MM.1S (cell line): ENCODE data around the gene SELENBP1.

ENCODE experiments used
- DNase-seq: peaks from one replicate; pipeline ENCODE4 v3.0.0-alpha.2; 2015
- H2AFZ ChIP-seq: fragments of 300-600 bp; sonication (generic); 2 replicates; pipeline ENCODE4 v1.6.0; 2016; ENCODE audit warnings: antibody characterized with exemption, low read length
- H3F3A ChIP-seq: fragments of 300-600 bp; sonication (generic); 2 replicates; pipeline ENCODE4 v1.6.1; 2016; ENCODE audit warnings: mild to moderate bottlenecking, antibody characterized with exemption, low read length, moderate library complexity, mixed read lengths; ENCODE audit not compliant: insufficient read depth
- H3K27ac ChIP-seq: fragments of 300-600 bp; sonication (generic); 2 replicates; pipeline ENCODE4 v1.5.1; 2016; ENCODE audit warnings: mild to moderate bottlenecking, low read length
- H3K27me3 ChIP-seq: fragments of 300-600 bp; sonication (generic); replicated peaks from 2 replicates; pipeline ENCODE4 v1.6.0; 2016; ENCODE audit warnings: low read length; ENCODE audit not compliant: insufficient read depth
- H3K36me3 ChIP-seq: fragments of 300-600 bp; sonication (generic); replicated peaks from 2 replicates; pipeline ENCODE4 v1.6.1; 2016; ENCODE audit warnings: mild to moderate bottlenecking, low read length, mixed read lengths; ENCODE audit not compliant: insufficient read depth
- H3K4me1 ChIP-seq: fragments of 300-600 bp; sonication (generic); 2 replicates; pipeline ENCODE4 v1.6.1; 2016; ENCODE audit warnings: low read length, mixed read lengths
- H3K4me2 ChIP-seq: fragments of 300-600 bp; sonication (generic); 2 replicates; pipeline ENCODE4 v1.6.0; 2016; ENCODE audit warnings: low read depth, low read length
- H3K4me3 ChIP-seq: fragments of 300-600 bp; sonication (generic); 2 replicates; pipeline ENCODE4 v1.5.1; 2016; ENCODE audit warnings: low read length, mixed read lengths
- H3K79me2 ChIP-seq: fragments of 300-600 bp; sonication (generic); 2 replicates; pipeline ENCODE4 v1.6.1; 2016; ENCODE audit warnings: mixed run types, low read length, mixed read lengths
- H3K9ac ChIP-seq: fragments of 300-600 bp; sonication (generic); 2 replicates; pipeline ENCODE4 v1.6.1; 2016; ENCODE audit warnings: low read length, mixed read lengths
- H3K9me2 ChIP-seq: fragments of 300-600 bp; sonication (generic); replicated peaks from 2 replicates; pipeline ENCODE4 v1.6.1; 2016; ENCODE audit warnings: mild to moderate bottlenecking, low read length, mixed read lengths; ENCODE audit not compliant: insufficient read depth
- H3K9me3 ChIP-seq: fragments of 300-600 bp; sonication (generic); replicated peaks from 2 replicates; pipeline ENCODE4 v1.6.1; 2016; ENCODE audit warnings: mild to moderate bottlenecking, low read length, mixed read lengths; ENCODE audit not compliant: insufficient read depth
- H4K20me1 ChIP-seq: fragments of 300-600 bp; sonication (generic); 2 replicates; pipeline ENCODE4 v1.6.1; 2016; ENCODE audit warnings: mild to moderate bottlenecking, low read length, moderate library complexity, mixed read lengths; ENCODE audit not compliant: insufficient read depth
- CTCF ChIP-seq: fragments of 300-600 bp; sonication (generic); IDR thresholded peaks from 2 replicates; pipeline ENCODE4 v1.5.1; 2016; ENCODE audit warnings: antibody characterized with exemption, low read length, mixed read lengths
- EZH2 ChIP-seq: fragments of 300-600 bp; sonication (generic); optimal IDR thresholded peaks from 2 replicates; pipeline ENCODE3; 2017; ENCODE audit warnings: low read depth, mild to moderate bottlenecking, antibody characterized with exemption, low read length, mixed read lengths
- EZH2phosphoT487 ChIP-seq: fragments of 300-600 bp; sonication (generic); IDR thresholded peaks from 2 replicates; pipeline ENCODE4 v1.6.1; 2018; ENCODE audit warnings: antibody characterized with exemption, low read length

Gene SELENBP1

DNA sequence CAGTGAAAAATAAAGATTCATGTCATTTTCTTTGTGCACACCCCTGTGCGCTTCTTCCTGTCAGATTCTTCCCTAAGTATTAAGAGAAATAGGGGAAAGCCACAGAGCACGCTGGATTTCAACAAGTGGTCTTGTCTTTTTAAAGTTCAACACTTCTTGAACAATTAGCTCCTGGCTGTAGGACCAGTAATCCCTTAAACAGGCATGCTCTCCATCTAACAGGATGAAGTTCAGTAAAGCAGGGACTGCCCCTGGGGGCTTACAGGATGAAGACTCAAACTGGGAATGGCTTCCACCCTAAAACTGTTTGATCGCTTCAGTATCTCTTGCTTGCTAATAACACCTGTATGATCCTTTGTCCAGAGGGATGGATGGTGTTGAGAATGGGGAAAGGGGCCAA lies 31.1 kb upstream of the SELENBP1 start:
- Histone ChIP-seq H3K79me2 (peaks cover 37% of the 10 kb centered on the region), H3K4me2 (no peak overlapping the region), H3K9me2 (no peaks in the 10 kb centered on the region), H4K20me1 (no peaks in the 10 kb centered on the region), H3K36me3 (peaks cover 29% of the 10 kb centered on the region), H3K9me3 (no peaks in the 10 kb centered on the region), H3K9ac (no peak overlapping the region), H3K4me1 (peaks cover 16% of the 10 kb centered on the region), H3F3A (peaks cover 45% of the 10 kb centered on the region), H2AFZ (no peak overlapping the region), H3K27ac (no peak overlapping the region), H3K27me3 (no peaks in the 10 kb centered on the region), H3K4me3 (no peak overlapping the region)
- no peak for DNase-seq
- no peak for TF ChIP-seq EZH2
- no peak for TF ChIP-seq EZH2phosphoT487
- TF ChIP-seq CTCF, result no peak

DNA sequence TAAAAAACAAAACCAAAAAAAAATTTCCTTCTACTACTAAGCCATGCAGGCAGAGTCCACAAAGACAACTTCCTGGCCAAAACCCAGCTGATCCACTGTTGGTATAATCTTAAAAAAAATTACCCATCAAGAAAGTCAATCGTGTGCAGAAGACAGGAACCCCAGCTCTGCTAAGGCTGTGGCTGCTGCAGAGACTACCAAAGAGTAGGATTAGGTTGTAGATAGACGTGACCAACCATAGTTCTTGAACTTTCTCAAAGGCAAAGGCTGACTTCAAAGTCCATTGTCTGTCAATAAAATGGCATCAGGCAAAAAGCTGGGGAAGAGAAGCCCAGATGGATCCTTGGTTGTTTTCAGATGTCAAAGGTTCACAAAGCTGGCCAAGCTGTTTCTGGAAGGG lies 30.3 kb upstream of the SELENBP1 start:
- no peak for DNase-seq
- no peaks in the 10 kb centered on the region for H4K20me1 ChIP-seq
- H3K9me2 ChIP-seq, result no peaks in the 10 kb centered on the region
- H3K4me1 ChIP-seq, result peaks cover 16% of the 10 kb centered on the region
- H3K4me3 ChIP-seq, result no peak overlapping the region
- peaks cover 29% of the 10 kb centered on the region for H3K36me3 ChIP-seq
- H3F3A ChIP-seq, result peaks cover 49% of the 10 kb centered on the region
- H3K79me2 ChIP-seq, result peaks cover 37% of the 10 kb centered on the region
- TF ChIP-seq EZH2phosphoT487, result no peak
- TF ChIP-seq CTCF, result no peak
- TF ChIP-seq EZH2, result no peak
- H3K27me3 ChIP-seq, result no peaks in the 10 kb centered on the region
- H3K9me3 ChIP-seq, result no peaks in the 10 kb centered on the region
- no peak overlapping the region for H3K9ac ChIP-seq
- H3K27ac ChIP-seq, result no peak overlapping the region
- no peak overlapping the region for H3K4me2 ChIP-seq
- no peak overlapping the region for H2AFZ ChIP-seq

- H3K79me2 ChIP-seq, result peaks cover 37% of the 10 kb centered on the region
- DNase-seq, result no peak
- no peak overlapping the region for H3K4me3 ChIP-seq
- no peaks in the 10 kb centered on the region for H3K27me3 ChIP-seq
- no peaks in the 10 kb centered on the region for H3K9me3 ChIP-seq
- H4K20me1 ChIP-seq, result no peaks in the 10 kb centered on the region
- H3K9ac ChIP-seq, result no peak overlapping the region
- H3F3A ChIP-seq, result peaks cover 49% of the 10 kb centered on the region
- peaks cover 28% of the 10 kb centered on the region for H3K36me3 ChIP-seq
- no peaks in the 10 kb centered on the region for H3K9me2 ChIP-seq
- TF ChIP-seq EZH2 (no peak), CTCF (no peak), EZH2phosphoT487 (no peak)
- no peak overlapping the region for H2AFZ ChIP-seq
- H3K4me1 ChIP-seq, result peaks cover 16% of the 10 kb centered on the region
- H3K4me2 ChIP-seq, result no peak overlapping the region
- no peak overlapping the region for H3K27ac ChIP-seq
Measured at GRCh38 chr1:151401860-151402259, 29.4 kb upstream of the SELENBP1 start.
